Measurements from ENCODE around the gene SMIM27. TPM values are rescaled to one million over a fixed set of nuclear protein-coding genes. Genes with fewer than 3 reads are reported as not detected.

SMIM27 gene
- total RNA-seq, 1 experiment from 2014 or later: 13.6 TPM

DNA sequence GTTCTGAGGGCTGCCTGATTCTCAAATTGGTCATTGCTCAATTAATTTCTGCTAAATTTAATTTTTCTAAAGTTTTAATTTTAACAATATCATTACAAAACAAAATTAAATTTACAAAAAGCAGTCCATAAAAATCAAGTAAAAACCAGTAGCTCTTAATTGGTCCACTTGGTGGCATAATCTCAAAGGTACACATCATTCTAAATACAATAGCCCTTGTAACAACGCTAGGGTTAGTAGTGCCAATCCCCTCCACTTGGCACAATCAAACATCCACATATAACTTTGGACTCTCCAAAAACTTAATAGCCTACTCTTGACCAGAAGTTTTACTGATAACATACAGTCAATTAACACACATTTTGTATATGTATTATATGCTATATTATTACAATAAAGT, 22.7 kb downstream of the SMIM27 start:
- POLR2A ChIA-PET: no interaction called here
- CTCF ChIA-PET: interaction anchor here (3.8 kb wide), 1 partner anchor 196 kb away, joined by 109 read pairs; no protein-coding TSS in a partner anchor

DNA sequence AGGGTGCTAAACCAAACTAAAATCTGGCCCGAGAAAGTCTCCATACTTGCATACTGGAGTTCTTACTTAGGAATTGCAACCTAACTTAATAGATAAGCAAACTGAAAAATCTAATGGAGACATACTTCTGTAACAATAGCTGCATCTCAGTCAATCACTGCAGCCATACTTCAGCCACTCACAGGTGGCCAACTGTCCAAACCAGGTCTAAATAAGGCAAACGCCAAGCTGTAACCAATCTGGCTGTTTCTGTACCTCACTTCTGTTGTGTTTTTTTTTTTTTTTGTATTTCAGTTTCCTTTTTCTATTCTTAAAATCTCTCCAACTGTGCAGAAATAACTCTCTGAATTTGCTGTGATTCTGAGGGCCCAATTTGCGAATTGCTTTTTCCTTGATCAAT, 25.2 kb downstream of the SMIM27 start:
- ChIA-PET POLR2A (no interaction called here), CTCF (interaction anchor here (5.7 kb wide), 1 partner anchor 199 kb away, joined by 245 read pairs; no protein-coding TSS in a partner anchor)
- no peak overlapping the region for H3K4me3 Mint-ChIP-seq
- H3K9me3 Mint-ChIP-seq: no peaks in the 10 kb centered on the region
- H3K4me1 Mint-ChIP-seq: peaks cover 15% of the 10 kb centered on the region
- DNase-seq (ENCODE audit: low spot score) (no peak), ATAC-seq (no peak)
- no peaks in the 10 kb centered on the region for H3K27me3 Mint-ChIP-seq (ENCODE audit: low read depth)
- H3K27ac Mint-ChIP-seq: no peak overlapping the region
- no peaks in the 10 kb centered on the region for H3K36me3 Mint-ChIP-seq
- TF ChIP-seq HMGA2 (CRISPR knock-in tag; IDR thresholded peaks at IDR 0.05): no peak
- TF ChIP-seq, protein P1, sequence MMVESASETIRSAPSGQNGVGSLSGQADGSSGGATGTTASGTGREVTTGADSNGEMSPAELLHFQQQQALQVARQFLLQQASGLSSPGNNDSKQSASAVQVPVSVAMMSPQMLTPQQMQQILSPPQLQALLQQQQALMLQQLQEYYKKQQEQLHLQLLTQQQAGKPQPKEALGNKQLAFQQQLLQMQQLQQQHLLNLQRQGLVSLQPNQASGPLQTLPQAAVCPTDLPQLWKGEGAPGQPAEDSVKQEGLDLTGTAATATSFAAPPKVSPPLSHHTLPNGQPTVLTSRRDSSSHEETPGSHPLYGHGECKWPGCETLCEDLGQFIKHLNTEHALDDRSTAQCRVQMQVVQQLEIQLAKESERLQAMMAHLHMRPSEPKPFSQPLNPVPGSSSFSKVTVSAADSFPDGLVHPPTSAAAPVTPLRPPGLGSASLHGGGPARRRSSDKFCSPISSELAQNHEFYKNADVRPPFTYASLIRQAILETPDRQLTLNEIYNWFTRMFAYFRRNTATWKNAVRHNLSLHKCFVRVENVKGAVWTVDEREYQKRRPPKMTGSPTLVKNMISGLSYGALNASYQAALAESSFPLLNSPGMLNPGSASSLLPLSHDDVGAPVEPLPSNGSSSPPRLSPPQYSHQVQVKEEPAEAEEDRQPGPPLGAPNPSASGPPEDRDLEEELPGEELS (CRISPR knock-in tag; IDR thresholded peaks at IDR 0.05): no peak
- TF ChIP-seq FOXJ3 (CRISPR knock-in tag; IDR thresholded peaks at IDR 0.05; ENCODE audit: borderline replicate concordance): no peak
- TF ChIP-seq KAT7 (CRISPR knock-in tag; IDR thresholded peaks at IDR 0.05; ENCODE audit: borderline replicate concordance): no peak
- no peak for TF ChIP-seq SMAD3 (CRISPR knock-in tag; IDR thresholded peaks at IDR 0.05; ENCODE audit: borderline replicate concordance)

More for the DNA sequence above, 22.7 kb downstream of the SMIM27 start:
- DNase-seq (ENCODE audit: low spot score) (no peak), ATAC-seq (no peak)
- no peak for TF ChIP-seq ZNF232 (CRISPR knock-in tag; IDR thresholded peaks at IDR 0.05)
- H3K4me1 Mint-ChIP-seq: peaks cover 19% of the 10 kb centered on the region
- no peaks in the 10 kb centered on the region for H3K27me3 Mint-ChIP-seq (ENCODE audit: low read depth)
- H3K9me3 Mint-ChIP-seq: no peaks in the 10 kb centered on the region
- no peak overlapping the region for H3K4me3 Mint-ChIP-seq
- H3K27ac Mint-ChIP-seq: no peak overlapping the region
- peaks cover 4% of the 10 kb centered on the region for H3K36me3 Mint-ChIP-seq

DNA sequence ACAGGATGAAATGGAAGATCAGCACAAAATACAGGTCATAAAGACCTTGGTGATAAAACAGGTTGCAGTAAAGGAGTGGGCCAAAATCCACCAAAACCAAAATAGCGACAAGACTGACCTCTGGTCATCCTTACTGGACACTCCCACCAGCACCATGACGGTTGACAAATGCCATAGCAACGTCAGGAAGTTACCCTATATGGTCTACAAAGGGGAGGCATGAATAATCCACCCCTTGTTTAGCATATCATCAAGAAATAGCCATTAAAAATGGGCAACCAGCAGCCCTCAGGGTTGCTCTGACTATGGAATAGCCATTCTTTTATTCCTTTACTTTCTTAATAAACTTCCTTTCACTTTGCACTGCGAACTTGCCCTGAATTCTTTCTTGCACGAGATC, 26.8 kb downstream of the SMIM27 start:
- no peak overlapping the region for H3K4me3 Mint-ChIP-seq
- TF ChIP-seq FOXJ3 (CRISPR knock-in tag; IDR thresholded peaks at IDR 0.05; ENCODE audit: borderline replicate concordance) (no peak), MXD4 (CRISPR knock-in tag; IDR thresholded peaks at IDR 0.05; ENCODE audit: borderline replicate concordance) (no peak), NFATC4 (CRISPR knock-in tag; IDR thresholded peaks at IDR 0.05) (no peak), IRF2 (CRISPR knock-in tag; IDR thresholded peaks at IDR 0.05; ENCODE audit: borderline replicate concordance, low read depth) (no peak), GRHL2 (CRISPR knock-in tag; IDR thresholded peaks at IDR 0.05; ENCODE audit: insufficient replicate concordance, severe bottlenecking) (no peak), SOX15 (CRISPR knock-in tag; IDR thresholded peaks at IDR 0.05) (no peak), EMX1 (CRISPR knock-in tag; IDR thresholded peaks at IDR 0.05) (no peak), CREM (CRISPR knock-in tag; IDR thresholded peaks at IDR 0.05) (no peak), NR1H2 (CRISPR knock-in tag; IDR thresholded peaks at IDR 0.05) (no peak), TEAD4 (CRISPR knock-in tag; IDR thresholded peaks at IDR 0.05) (no peak), ZNF121 (CRISPR knock-in tag; IDR thresholded peaks at IDR 0.05) (no peak), RELA (CRISPR knock-in tag; IDR thresholded peaks at IDR 0.05; ENCODE audit: borderline replicate concordance) (no peak)
- TF ChIP-seq, protein P2, sequence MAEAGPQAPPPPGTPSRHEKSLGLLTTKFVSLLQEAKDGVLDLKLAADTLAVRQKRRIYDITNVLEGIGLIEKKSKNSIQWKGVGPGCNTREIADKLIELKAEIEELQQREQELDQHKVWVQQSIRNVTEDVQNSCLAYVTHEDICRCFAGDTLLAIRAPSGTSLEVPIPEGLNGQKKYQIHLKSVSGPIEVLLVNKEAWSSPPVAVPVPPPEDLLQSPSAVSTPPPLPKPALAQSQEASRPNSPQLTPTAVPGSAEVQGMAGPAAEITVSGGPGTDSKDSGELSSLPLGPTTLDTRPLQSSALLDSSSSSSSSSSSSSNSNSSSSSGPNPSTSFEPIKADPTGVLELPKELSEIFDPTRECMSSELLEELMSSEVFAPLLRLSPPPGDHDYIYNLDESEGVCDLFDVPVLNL (CRISPR knock-in tag; IDR thresholded peaks at IDR 0.05; ENCODE audit: borderline replicate concordance, low read depth): no peak
- TF ChIP-seq, protein P3, sequence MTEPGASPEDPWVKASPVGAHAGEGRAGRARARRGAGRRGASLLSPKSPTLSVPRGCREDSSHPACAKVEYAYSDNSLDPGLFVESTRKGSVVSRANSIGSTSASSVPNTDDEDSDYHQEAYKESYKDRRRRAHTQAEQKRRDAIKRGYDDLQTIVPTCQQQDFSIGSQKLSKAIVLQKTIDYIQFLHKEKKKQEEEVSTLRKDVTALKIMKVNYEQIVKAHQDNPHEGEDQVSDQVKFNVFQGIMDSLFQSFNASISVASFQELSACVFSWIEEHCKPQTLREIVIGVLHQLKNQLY (CRISPR knock-in tag; IDR thresholded peaks at IDR 0.05): no peak
- TF ChIP-seq, protein P4, sequence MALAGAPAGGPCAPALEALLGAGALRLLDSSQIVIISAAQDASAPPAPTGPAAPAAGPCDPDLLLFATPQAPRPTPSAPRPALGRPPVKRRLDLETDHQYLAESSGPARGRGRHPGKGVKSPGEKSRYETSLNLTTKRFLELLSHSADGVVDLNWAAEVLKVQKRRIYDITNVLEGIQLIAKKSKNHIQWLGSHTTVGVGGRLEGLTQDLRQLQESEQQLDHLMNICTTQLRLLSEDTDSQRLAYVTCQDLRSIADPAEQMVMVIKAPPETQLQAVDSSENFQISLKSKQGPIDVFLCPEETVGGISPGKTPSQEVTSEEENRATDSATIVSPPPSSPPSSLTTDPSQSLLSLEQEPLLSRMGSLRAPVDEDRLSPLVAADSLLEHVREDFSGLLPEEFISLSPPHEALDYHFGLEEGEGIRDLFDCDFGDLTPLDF (CRISPR knock-in tag; IDR thresholded peaks at IDR 0.05): no peak
- TF ChIP-seq, protein P5, sequence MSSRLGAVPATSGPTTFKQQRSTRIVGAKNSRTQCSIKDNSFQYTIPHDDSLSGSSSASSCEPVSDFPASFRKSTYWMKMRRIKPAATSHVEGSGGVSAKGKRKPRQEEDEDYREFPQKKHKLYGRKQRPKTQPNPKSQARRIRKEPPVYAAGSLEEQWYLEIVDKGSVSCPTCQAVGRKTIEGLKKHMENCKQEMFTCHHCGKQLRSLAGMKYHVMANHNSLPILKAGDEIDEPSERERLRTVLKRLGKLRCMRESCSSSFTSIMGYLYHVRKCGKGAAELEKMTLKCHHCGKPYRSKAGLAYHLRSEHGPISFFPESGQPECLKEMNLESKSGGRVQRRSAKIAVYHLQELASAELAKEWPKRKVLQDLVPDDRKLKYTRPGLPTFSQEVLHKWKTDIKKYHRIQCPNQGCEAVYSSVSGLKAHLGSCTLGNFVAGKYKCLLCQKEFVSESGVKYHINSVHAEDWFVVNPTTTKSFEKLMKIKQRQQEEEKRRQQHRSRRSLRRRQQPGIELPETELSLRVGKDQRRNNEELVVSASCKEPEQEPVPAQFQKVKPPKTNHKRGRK (CRISPR knock-in tag; IDR thresholded peaks at IDR 0.05; ENCODE audit: borderline replicate concordance): no peak
- TF ChIP-seq, protein P6, sequence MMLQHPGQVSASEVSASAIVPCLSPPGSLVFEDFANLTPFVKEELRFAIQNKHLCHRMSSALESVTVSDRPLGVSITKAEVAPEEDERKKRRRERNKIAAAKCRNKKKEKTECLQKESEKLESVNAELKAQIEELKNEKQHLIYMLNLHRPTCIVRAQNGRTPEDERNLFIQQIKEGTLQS (CRISPR knock-in tag; conservative IDR thresholded peaks at IDR 0.05): no peak
- TF ChIP-seq, protein P7, sequence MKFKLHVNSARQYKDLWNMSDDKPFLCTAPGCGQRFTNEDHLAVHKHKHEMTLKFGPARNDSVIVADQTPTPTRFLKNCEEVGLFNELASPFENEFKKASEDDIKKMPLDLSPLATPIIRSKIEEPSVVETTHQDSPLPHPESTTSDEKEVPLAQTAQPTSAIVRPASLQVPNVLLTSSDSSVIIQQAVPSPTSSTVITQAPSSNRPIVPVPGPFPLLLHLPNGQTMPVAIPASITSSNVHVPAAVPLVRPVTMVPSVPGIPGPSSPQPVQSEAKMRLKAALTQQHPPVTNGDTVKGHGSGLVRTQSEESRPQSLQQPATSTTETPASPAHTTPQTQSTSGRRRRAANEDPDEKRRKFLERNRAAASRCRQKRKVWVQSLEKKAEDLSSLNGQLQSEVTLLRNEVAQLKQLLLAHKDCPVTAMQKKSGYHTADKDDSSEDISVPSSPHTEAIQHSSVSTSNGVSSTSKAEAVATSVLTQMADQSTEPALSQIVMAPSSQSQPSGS (CRISPR knock-in tag; IDR thresholded peaks at IDR 0.05; ENCODE audit: borderline replicate concordance, low read depth): no peak
- no peaks in the 10 kb centered on the region for H3K27me3 Mint-ChIP-seq (ENCODE audit: low read depth)
- H3K27ac Mint-ChIP-seq: no peak overlapping the region
- peaks cover 11% of the 10 kb centered on the region for H3K4me1 Mint-ChIP-seq
- POLR2A ChIA-PET: no interaction called here
- DNase-seq (ENCODE audit: low spot score): no peak
- CTCF ChIA-PET: interaction anchor here (0.6 to 5.7 kb wide), 16 partner anchors 10 to 771 kb away, joined by 3 to 245 read pairs (median 6); partner anchors contain the start of genes ACO1, RIGI and TMEM215
- no peak for ATAC-seq
- H3K36me3 Mint-ChIP-seq: no peaks in the 10 kb centered on the region
- H3K9me3 Mint-ChIP-seq: no peaks in the 10 kb centered on the region

All from WTC11 (cell line).